GM12878 (cell line): ENCODE results near the gene HUNK. TPM values are rescaled to one million over a fixed set of nuclear protein-coding genes. Genes with fewer than 3 reads are reported as not detected.

ENCODE experiments used
- ATAC-seq: fragments of 200-7000 bp; cut with Tn5 transposase; 3 replicates; pipeline ENCODE4 v1.9.1; 2020; ENCODE audit warnings: mild to moderate bottlenecking, moderate library complexity
- BruUV-seq: library from RNA; stranded (reverse); fragments of 400-500 nt; replicated peaks from 2 replicates; lab custom pipeline; 2021; lab: Mats Ljungman, UMichigan
- CTCF ChIA-PET: fragments of 300-600 bp; sonication (Branson Sonifier 250); formaldehyde crosslinking; extraction: SDS; loops from one replicate; lab custom pipeline; 2021; ENCODE audit warnings: inconsistent platforms; lab: Yijun Ruan, JAX
- POLR2A ChIA-PET: fragments of 350-600 bp; formaldehyde crosslinking; extraction: SDS; loops from one replicate; lab custom pipeline; 2021; ENCODE audit warnings: inconsistent platforms; lab: Charles Lee
- RAD21 ChIA-PET: fragments of 300-600 bp; sonication (Branson Sonifier 250); formaldehyde crosslinking; loops from one replicate; lab custom pipeline; 2023; ENCODE audit warnings: antibody characterized with exemption; ENCODE audit not compliant: unreplicated experiment; lab: Charles Lee
- SMC1A ChIA-PET: fragments of 300-600 bp; sonication (Branson Sonifier 250); formaldehyde crosslinking; loops from one replicate; lab custom pipeline; 2023; ENCODE audit not compliant: unreplicated experiment, uncharacterized antibody; lab: Charles Lee
- DNase-seq: peaks from one replicate; pipeline ENCODE4 v3.0.0-alpha.2; 2011; ENCODE audit warnings: low read depth, low spot score
- FAIRE-seq: peaks from 3 replicates; lab custom pipeline; 2011; peaks lifted over from hg19 to GRCh38; lab: Jason Lieb, UNC
- H2AFZ ChIP-seq: 2 replicates; pipeline ENCODE4 v1.6.0; 2011; ENCODE audit warnings: low read depth, low read length, control low read depth; ENCODE audit not compliant: control insufficient read depth
- H3K27ac ChIP-seq: 2 replicates; pipeline ENCODE4 v1.5.1; 2011; ENCODE audit warnings: control low read depth; ENCODE audit not compliant: control insufficient read depth, insufficient read depth
- H3K27me3 ChIP-seq, 2 experiments: replicated peaks in 1 of 2; 2 replicates each; pipeline versions ENCODE4 v1.6.0 to v1.6.1; 2011; ENCODE audit warnings: low read length in 1 of 2; ENCODE audit not compliant: control insufficient read depth in 2 of 2, insufficient read depth in 2 of 2
- H3K36me3 ChIP-seq, 2 experiments: 2 replicates each; pipeline ENCODE4 v1.5.1; 2011; ENCODE audit warnings: low read length in 1 of 2; ENCODE audit not compliant: control insufficient read depth in 2 of 2, insufficient read depth in 2 of 2
- H3K4me1 ChIP-seq: 2 replicates; pipeline ENCODE4 v1.6.1; 2011; ENCODE audit warnings: mild to moderate bottlenecking, low read length, moderate library complexity, mixed read lengths; ENCODE audit not compliant: control insufficient read depth, insufficient read depth
- H3K4me2 ChIP-seq: 2 replicates; pipeline ENCODE4 v1.6.0; 2011; ENCODE audit warnings: control low read depth; ENCODE audit not compliant: control insufficient read depth, insufficient read depth
- H3K4me3 ChIP-seq: fragments of 200-600 bp; sonication (generic); 2 replicates; pipeline ENCODE4 v1.5.1; 2016
- H3K79me2 ChIP-seq: 2 replicates; pipeline ENCODE4 v1.6.0; 2011; ENCODE audit warnings: low read length; ENCODE audit not compliant: control insufficient read depth, insufficient read depth
- H3K9ac ChIP-seq: 2 replicates; pipeline ENCODE4 v1.8.0; 2011; ENCODE audit warnings: low read length, control low read depth, mixed read lengths; ENCODE audit not compliant: control insufficient read depth, insufficient read depth
- H3K9me3 ChIP-seq: replicated peaks from 3 replicates; pipeline ENCODE4 v1.5.1; 2011; ENCODE audit warnings: mild to moderate bottlenecking, low read length; ENCODE audit not compliant: control insufficient read depth, insufficient read depth
- H4K20me1 ChIP-seq: 2 replicates; pipeline ENCODE4 v1.6.0; 2011; ENCODE audit not compliant: control insufficient read depth, insufficient read depth
- DPF2 ChIP-seq: fragments of 450-650 bp; IDR thresholded peaks from 2 replicates; pipeline ENCODE4 v1.6.1; 2017; ENCODE audit warnings: mild to moderate bottlenecking
- ETV6 ChIP-seq, 2 experiments: fragments of 450-650 bp in 1 of 2; IDR thresholded peaks in 1 of 2; conservative IDR thresholded peaks in 1 of 2; 2 replicates each; pipeline ENCODE4 v1.6.1; 2014; ENCODE audit warnings: antibody characterized with exemption in 1 of 2, borderline replicate concordance in 1 of 2, low read depth in 1 of 2, mild to moderate bottlenecking in 1 of 2, moderate library complexity in 1 of 2
- FOXK2 ChIP-seq: fragments of 450-650 bp; IDR thresholded peaks from 2 replicates; pipeline ENCODE4 v1.6.1; 2017; ENCODE audit warnings: mild to moderate bottlenecking, moderate library complexity
- HCFC1 ChIP-seq: fragments of 150-350 bp; IDR thresholded peaks from 2 replicates; pipeline ENCODE4 v1.6.1; 2014; ENCODE audit warnings: low read length
- WGBS: methylation state at CpG from one replicate; pipeline ENCODE4 v1.1.6; 2016; ENCODE audit warnings: low lambda C conversion rate; ENCODE audit not compliant: insufficient replicate concordance, insufficient coverage; ENCODE audit errors: missing lambda C conversion rate; 5-methylcytosine and 5-hydroxymethylcytosine counted together
- in situ Hi-C: fragments of 300-500 bp; cut with MboI; formaldehyde crosslinking; loops from 9 replicates; pipeline ENCODE4 v1.14.3; 2018; ENCODE audit warnings: mixed read lengths
- intact Hi-C: fragments of 100-400 bp; cut with micrococcal nuclease; formaldehyde crosslinking; loops from one replicate; pipeline ENCODE4 v1.14.2; 2022; ENCODE audit not compliant: unreplicated experiment
- polyA plus RNA-seq, 11 experiments: library from polyadenylated mRNA; depleted of rRNA in 4 of 11; unstranded in 6 of 11; stranded (reverse) in 5 of 11; fragments of >200 nt; fragmentation: Nextera tagmentation in 4 of 11; fragmentation: Illumina TruSeq in 1 of 11; extraction: Ambion mirVana in 4 of 11; extraction: Trizol in 1 of 11; gene quantifications; 1 replicate in 1 of 11; 2 replicates in 10 of 11; pipeline versions ENCODE4 v1.2.1 to v1.2.3, GENCODE V29; 2011 to 2016; ENCODE audit warnings: inconsistent platforms in 2 of 11, missing spikeins in 2 of 11, low read depth in 1 of 11
- total RNA-seq, 4 experiments: library from RNA; depleted of rRNA in 3 of 4; stranded (reverse); fragments of >200 nt in 3 of 4; fragmentation: Illumina TruSeq in 1 of 4; extraction: Trizol in 1 of 4; gene quantifications; 2 replicates each; pipeline versions ENCODE4 v1.2.1 to v1.2.3, GENCODE V29; 2013 to 2021
- TF ChIP-seq, protein P1 (sequence below): fragments of 450-650 bp; IDR thresholded peaks from 2 replicates; pipeline ENCODE4 v1.6.1; 2018; ENCODE audit warnings: mild to moderate bottlenecking, low read depth, moderate library complexity; ENCODE audit not compliant: partially characterized antibody
- TF ChIP-seq, protein P2 (sequence below): fragments of 450-650 bp; IDR thresholded peaks from 2 replicates; pipeline ENCODE4 v1.6.1; 2016; ENCODE audit warnings: mild to moderate bottlenecking

Gene HUNK
- total and polyA plus RNA-seq, 10 of the 15 experiments (the other 5 are each of a cell fraction or from before 2014, with no cell fraction given) = under 0.01 to 0.14 (median 0.03) TPM; not detected in 7

DNA sequence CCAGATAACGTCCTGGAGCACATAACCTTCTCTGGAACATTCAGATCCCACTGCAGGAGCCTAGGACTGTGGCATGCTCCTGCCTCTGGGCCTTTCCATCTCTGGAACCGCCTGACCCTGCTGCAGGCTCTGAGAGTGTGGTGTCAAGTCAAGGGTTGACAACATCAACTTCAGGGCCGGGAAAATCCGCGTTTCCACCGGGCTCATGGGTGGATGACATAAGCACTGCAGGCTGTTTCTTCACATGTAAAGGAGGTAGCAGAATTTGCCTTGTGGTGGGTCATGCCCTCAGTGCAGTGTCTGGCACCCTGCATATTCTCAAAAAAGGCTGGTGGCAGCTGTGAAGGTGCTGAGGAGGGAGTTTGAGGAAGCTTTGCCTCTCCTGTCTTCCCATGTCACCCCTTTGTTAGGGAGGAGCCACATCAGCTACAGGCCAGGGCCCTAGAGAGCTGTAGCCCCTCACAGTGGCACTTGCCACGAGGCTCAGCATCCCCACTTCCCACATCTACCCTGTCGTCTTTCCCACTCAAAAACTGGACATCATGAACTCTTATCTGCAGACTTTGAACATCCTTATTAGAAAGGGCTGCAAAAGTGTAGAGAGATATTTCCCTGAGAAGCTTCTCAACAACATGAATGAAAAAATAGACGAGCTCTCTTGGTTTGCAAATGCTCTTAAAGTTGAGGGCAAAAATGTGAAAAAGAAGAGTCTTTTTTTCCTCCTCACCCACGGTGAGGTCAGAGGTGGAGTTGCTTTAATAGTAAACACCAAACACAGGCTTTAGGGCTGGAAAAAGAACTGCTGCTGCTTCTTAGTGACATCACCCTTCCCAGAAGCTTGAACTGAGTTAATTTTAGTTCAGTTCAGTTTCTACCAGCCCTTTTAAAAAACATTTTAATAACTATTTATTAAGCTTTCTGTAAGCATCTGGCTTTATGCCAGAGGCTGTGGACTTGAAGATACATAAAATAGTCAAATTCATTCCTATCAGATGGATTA is 121.3 kb downstream of the HUNK start (continued):
- TF ChIP-seq, protein P1, sequence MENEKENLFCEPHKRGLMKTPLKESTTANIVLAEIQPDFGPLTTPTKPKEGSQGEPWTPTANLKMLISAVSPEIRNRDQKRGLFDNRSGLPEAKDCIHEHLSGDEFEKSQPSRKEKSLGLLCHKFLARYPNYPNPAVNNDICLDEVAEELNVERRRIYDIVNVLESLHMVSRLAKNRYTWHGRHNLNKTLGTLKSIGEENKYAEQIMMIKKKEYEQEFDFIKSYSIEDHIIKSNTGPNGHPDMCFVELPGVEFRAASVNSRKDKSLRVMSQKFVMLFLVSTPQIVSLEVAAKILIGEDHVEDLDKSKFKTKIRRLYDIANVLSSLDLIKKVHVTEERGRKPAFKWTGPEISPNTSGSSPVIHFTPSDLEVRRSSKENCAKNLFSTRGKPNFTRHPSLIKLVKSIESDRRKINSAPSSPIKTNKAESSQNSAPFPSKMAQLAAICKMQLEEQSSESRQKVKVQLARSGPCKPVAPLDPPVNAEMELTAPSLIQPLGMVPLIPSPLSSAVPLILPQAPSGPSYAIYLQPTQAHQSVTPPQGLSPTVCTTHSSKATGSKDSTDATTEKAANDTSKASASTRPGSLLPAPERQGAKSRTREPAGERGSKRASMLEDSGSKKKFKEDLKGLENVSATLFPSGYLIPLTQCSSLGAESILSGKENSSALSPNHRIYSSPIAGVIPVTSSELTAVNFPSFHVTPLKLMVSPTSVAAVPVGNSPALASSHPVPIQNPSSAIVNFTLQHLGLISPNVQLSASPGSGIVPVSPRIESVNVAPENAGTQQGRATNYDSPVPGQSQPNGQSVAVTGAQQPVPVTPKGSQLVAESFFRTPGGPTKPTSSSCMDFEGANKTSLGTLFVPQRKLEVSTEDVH = no peak
- TF ChIP-seq, protein P2, sequence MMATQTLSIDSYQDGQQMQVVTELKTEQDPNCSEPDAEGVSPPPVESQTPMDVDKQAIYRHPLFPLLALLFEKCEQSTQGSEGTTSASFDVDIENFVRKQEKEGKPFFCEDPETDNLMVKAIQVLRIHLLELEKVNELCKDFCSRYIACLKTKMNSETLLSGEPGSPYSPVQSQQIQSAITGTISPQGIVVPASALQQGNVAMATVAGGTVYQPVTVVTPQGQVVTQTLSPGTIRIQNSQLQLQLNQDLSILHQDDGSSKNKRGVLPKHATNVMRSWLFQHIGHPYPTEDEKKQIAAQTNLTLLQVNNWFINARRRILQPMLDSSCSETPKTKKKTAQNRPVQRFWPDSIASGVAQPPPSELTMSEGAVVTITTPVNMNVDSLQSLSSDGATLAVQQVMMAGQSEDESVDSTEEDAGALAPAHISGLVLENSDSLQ = no peak
- TF ChIP-seq ETV6 (conservative IDR thresholded peaks at IDR 0.05 in 1 of 2, IDR thresholded peaks at IDR 0.05 in 1 of 2; ENCODE audit: borderline replicate concordance in 1 of 2, low read depth in 1 of 2) (no peak), FOXK2 (no peak), DPF2 (no peak)

DNA sequence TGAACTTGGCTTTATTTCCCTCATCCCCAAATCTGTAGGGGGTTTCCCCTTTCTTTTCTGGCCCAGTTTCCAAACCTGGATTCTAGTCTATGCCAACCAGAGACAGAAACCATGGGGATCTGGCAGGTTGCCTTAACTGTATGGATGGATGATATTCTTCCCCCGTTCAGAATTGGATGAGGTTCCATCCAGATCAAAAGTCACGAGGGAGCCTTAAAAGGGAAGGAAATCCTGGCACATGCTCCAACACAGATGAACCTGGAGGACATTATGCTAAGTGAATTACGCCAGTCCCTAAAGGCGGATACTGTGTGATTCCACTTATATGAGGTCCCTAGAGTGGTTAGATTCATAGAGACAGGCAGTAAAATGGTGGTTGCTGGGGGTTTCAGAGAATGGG is 124.4 kb downstream of the HUNK start:
- H3K9me3 ChIP-seq = no peaks in the 10 kb centered on the region
- FAIRE-seq (no peak), DNase-seq (no peak), ATAC-seq (no peak)
- ChIA-PET POLR2A (no interaction called here), SMC1A (no interaction called here), CTCF (no interaction called here), RAD21 (no interaction called here)
- BruUV-seq = no TSS peak
- H3K4me3 ChIP-seq = no peak overlapping the region
- 8% methylated on average over 4 of the region's 4 CpGs for WGBS
- no peak for TF ChIP-seq HCFC1
- H3K36me3 ChIP-seq = no peaks in the 10 kb centered on the region
- intact Hi-C loops = no loop called here
- H3K4me2 ChIP-seq = no peak overlapping the region
- H3K79me2 ChIP-seq = no peaks in the 10 kb centered on the region
- no peaks in the 10 kb centered on the region for H3K4me1 ChIP-seq
- no peak overlapping the region for H3K27ac ChIP-seq
- no peak overlapping the region for H3K9ac ChIP-seq
- H4K20me1 ChIP-seq = no peaks in the 10 kb centered on the region
- in situ Hi-C loops = no loop called here
- H3K27me3 ChIP-seq = no peaks in the 10 kb centered on the region; a peak in 2 of 4 replicates
- H2AFZ ChIP-seq = no peak overlapping the region
